HFFc6 (cell line): ENCODE results near the gene TFB2M. TPM values are rescaled to one million over a fixed set of nuclear protein-coding genes. Genes with fewer than 3 reads are reported as not detected.

ENCODE experiments used
- DNase-seq: peaks from one replicate; pipeline ENCODE4 v3.0.0-alpha.2; 2018
- H3K27ac Mint-ChIP-seq: 2 replicates; pipeline ENCODE4 v1.8.0; 2020; ENCODE audit warnings: mild to moderate bottlenecking, mixed read lengths
- H3K27me3 Mint-ChIP-seq: 2 replicates; pipeline ENCODE4 v1.8.0; 2021; ENCODE audit warnings: mild to moderate bottlenecking, moderate library complexity, mixed read lengths; ENCODE audit not compliant: insufficient read depth
- H3K36me3 Mint-ChIP-seq: 2 replicates; pipeline ENCODE4 v1.8.0; 2021; ENCODE audit warnings: low read depth, mixed read lengths
- H3K4me1 Mint-ChIP-seq: 2 replicates; pipeline ENCODE4 v1.8.0; 2020; ENCODE audit warnings: low read depth, mixed read lengths
- H3K4me3 Mint-ChIP-seq: 2 replicates; pipeline ENCODE4 v1.8.0; 2020; ENCODE audit warnings: mild to moderate bottlenecking, moderate library complexity, mixed read lengths
- H3K9me3 Mint-ChIP-seq: 2 replicates; pipeline ENCODE4 v1.8.0; 2020; ENCODE audit warnings: mild to moderate bottlenecking, mixed read lengths
- CTCF ChIP-seq: fragments of 200-600 bp; sonication (generic); IDR thresholded peaks from 2 replicates; pipeline ENCODE4 v1.5.0; 2021; ENCODE audit warnings: antibody characterized with exemption, mild to moderate bottlenecking
- total RNA-seq, 6 experiments: library from RNA; stranded (reverse); fragmentation: NEBNext Ultra II Directional; extraction: Animal tissue kit (Norgen Biotek cat#: 25700); gene quantifications; 2 replicates in 1 of 6; 3 replicates in 5 of 6; pipeline ENCODE4 v1.2.3, GENCODE V29; 2021

TFB2M gene
- total RNA-seq, 6 experiments from 2014 or later = 21.2 to 25.0 (median 23.0) TPM

- Mint-ChIP-seq H3K27me3 (peaks cover 6% of the 10 kb centered on the region), H3K4me3 (no peak overlapping the region), H3K4me1 (no peaks in the 10 kb centered on the region), H3K9me3 (peaks cover 55% of the 10 kb centered on the region), H3K36me3 (peaks cover 25% of the 10 kb centered on the region), H3K27ac (no peak overlapping the region)
- TF ChIP-seq CTCF = no peak
- DNase-seq = no peak
These were observed 49.9 kb downstream of the TFB2M start for GRCh38 chr1:246516126-246516525.

- Mint-ChIP-seq H3K4me3 (no peak overlapping the region), H3K4me1 (no peaks in the 10 kb centered on the region), H3K36me3 (peaks cover 25% of the 10 kb centered on the region), H3K27me3 (peaks cover 6% of the 10 kb centered on the region), H3K27ac (no peak overlapping the region), H3K9me3 (peaks cover 55% of the 10 kb centered on the region)
- TF ChIP-seq CTCF = no peak
- no peak for DNase-seq
These were observed 50.6 kb downstream of the TFB2M start for GRCh38 chr1:246515390-246516005.

GRCh38 chr1:246513619-246514343 lies 52.3 kb downstream of the TFB2M start:
- H3K27ac Mint-ChIP-seq = no peak overlapping the region
- H3K4me3 Mint-ChIP-seq = peak overlapping the region; percentile 58; the same call in 1 of the 2 replicates
- H3K9me3 Mint-ChIP-seq = peaks cover 45% of the 10 kb centered on the region
- no peak for TF ChIP-seq CTCF
- H3K4me1 Mint-ChIP-seq = no peaks in the 10 kb centered on the region
- no peak for DNase-seq
- peaks cover 25% of the 10 kb centered on the region for H3K36me3 Mint-ChIP-seq
- peaks cover 2% of the 10 kb centered on the region; the same call in 1 of the 2 replicates for H3K27me3 Mint-ChIP-seq

- Mint-ChIP-seq H3K27ac (no peak overlapping the region), H3K36me3 (peaks cover 25% of the 10 kb centered on the region), H3K4me3 (no peak overlapping the region), H3K9me3 (peaks cover 41% of the 10 kb centered on the region), H3K27me3 (no peaks in the 10 kb centered on the region; the same call in 1 of the 2 replicates), H3K4me1 (no peaks in the 10 kb centered on the region)
- no peak for DNase-seq
- TF ChIP-seq CTCF = no peak
These were observed 53.0 kb downstream of the TFB2M start for GRCh38 chr1:246513041-246513440.

- Mint-ChIP-seq H3K4me1 (peaks cover 3% of the 10 kb centered on the region), H3K4me3 (no peak overlapping the region), H3K36me3 (peaks cover 25% of the 10 kb centered on the region), H3K9me3 (peaks cover 39% of the 10 kb centered on the region), H3K27ac (no peak overlapping the region), H3K27me3 (no peaks in the 10 kb centered on the region; the same call in 1 of the 2 replicates)
- DNase-seq = no peak
- no peak for TF ChIP-seq CTCF
These were observed 53.4 kb downstream of the TFB2M start for GRCh38 chr1:246512635-246513034.
